Measurements from ENCODE around the gene SLC12A6. TPM values are rescaled to one million over a fixed set of nuclear protein-coding genes. Genes with fewer than 3 reads are reported as not detected.
A peak's percentile ranks its signal among the peaks of the same experiment; 100 is the strongest.

Gene SLC12A6
- polyA plus RNA-seq, 1 experiment = 19.1 TPM

GRCh38 chr15:34243226-34243625 is 94.4 kb downstream of the SLC12A6 start:
- DNase-seq (ENCODE audit: low read depth, low spot score) = no peak
- H3K27me3 ChIP-seq (ENCODE audit: control insufficient read depth, insufficient read depth, low read length) = no peaks in the 10 kb centered on the region
- ChIA-PET CTCF (interaction anchor here (0.6 to 1.3 kb wide), 3 partner anchors 10 to 124 kb away, joined by 3 to 6 read pairs (median 3); partner anchors contain the start of gene LPCAT4), POLR2A (no interaction called here)
- TF ChIP-seq CTCF (IDR thresholded peaks at IDR 0.05; ENCODE audit: low read depth, low read length) = no peak
- H3K4me3 ChIP-seq (ENCODE audit: low read depth, low read length) = no peak overlapping the region
- H3K9me3 ChIP-seq (ENCODE audit: control insufficient read depth, insufficient read depth, low read length) = no peaks in the 10 kb centered on the region
- no peak overlapping the region for H3K27ac ChIP-seq (ENCODE audit: low read depth, low read length)

DNA sequence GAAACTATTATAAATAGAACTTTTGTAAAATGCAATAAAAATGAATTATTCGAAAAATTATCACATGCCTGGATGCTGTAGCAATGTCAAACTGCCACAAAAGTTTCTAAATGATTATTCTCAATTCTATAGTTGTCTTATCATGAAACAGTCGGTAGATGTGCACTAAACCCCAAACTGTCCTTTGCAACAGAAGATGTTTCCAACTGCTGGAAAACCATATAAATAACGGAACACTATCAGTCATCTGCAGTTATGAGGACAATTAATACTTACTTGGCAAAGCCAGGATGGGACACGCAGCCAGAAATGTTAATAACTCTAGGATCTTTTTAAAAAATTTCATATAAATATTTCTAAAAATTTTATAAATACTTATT is 95.3 kb downstream of the SLC12A6 start:
- Histone ChIP-seq H3K27me3 (ENCODE audit: control insufficient read depth, insufficient read depth, low read length) (no peaks in the 10 kb centered on the region), H3K4me3 (ENCODE audit: low read depth, low read length) (no peak overlapping the region), H3K27ac (ENCODE audit: low read depth, low read length) (no peak overlapping the region), H3K9me3 (ENCODE audit: control insufficient read depth, insufficient read depth, low read length) (no peaks in the 10 kb centered on the region)
- no peak for DNase-seq (ENCODE audit: low read depth, low spot score)
- no peak for TF ChIP-seq CTCF (IDR thresholded peaks at IDR 0.05; ENCODE audit: low read depth, low read length)
- ChIA-PET CTCF (interaction anchor here (0.8 to 2.2 kb wide), 11 partner anchors 9 to 346 kb away, joined by 3 to 26 read pairs (median 7); partner anchors contain the start of genes LPCAT4, NOP10 and NUTM1), POLR2A (no interaction called here)

- Histone ChIP-seq H3K4me3 (ENCODE audit: low read depth, low read length) (no peak overlapping the region), H3K27ac (ENCODE audit: low read depth, low read length) (no peak overlapping the region), H3K27me3 (ENCODE audit: control insufficient read depth, insufficient read depth, low read length) (no peaks in the 10 kb centered on the region), H3K9me3 (ENCODE audit: control insufficient read depth, insufficient read depth, low read length) (no peaks in the 10 kb centered on the region)
- ChIA-PET CTCF (interaction anchor here (0.5 to 2.2 kb wide), 31 partner anchors 9 to 346 kb away, joined by 3 to 26 read pairs (median 4); partner anchors contain the start of genes LPCAT4, NOP10, NUTM1 and SLC12A6), POLR2A (no interaction called here)
- peak; percentile 73 for TF ChIP-seq CTCF (IDR thresholded peaks at IDR 0.05; ENCODE audit: low read depth, low read length)
- no peak for DNase-seq (ENCODE audit: low read depth, low spot score)
Observed at GRCh38 chr15:34241376-34242330, 95.9 kb downstream of the SLC12A6 start.

DNA sequence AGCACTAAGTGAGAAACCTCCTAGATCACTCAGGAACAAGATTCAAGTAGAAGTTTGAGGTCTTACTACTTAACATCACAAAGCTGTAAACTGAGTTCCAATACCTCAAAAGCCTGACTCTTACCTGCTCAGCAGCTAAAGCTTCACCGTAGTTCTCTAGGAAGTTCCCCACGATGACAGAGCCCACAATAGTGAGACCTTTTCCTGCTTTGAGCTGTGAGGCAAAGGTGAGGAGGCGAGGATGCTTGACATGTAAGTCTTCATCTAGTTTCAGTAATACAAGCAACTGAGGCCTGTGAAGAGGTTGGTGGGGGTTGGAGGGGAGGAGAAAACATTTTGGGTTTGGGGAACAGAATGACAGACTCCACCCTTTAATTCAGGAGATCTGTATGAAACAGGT is 97.0 kb downstream of the SLC12A6 start:
- TF ChIP-seq CTCF (IDR thresholded peaks at IDR 0.05; ENCODE audit: low read depth, low read length) = no peak
- no peaks in the 10 kb centered on the region for H3K9me3 ChIP-seq (ENCODE audit: control insufficient read depth, insufficient read depth, low read length)
- CTCF ChIA-PET = interaction anchor here (0.7 to 2.2 kb wide), 10 partner anchors 18 to 347 kb away, joined by 3 to 26 read pairs (median 4); partner anchors contain the start of genes LPCAT4, NOP10, NUTM1 and SLC12A6
- no peak overlapping the region for H3K4me3 ChIP-seq (ENCODE audit: low read depth, low read length)
- DNase-seq (ENCODE audit: low read depth, low spot score) = no peak
- H3K27ac ChIP-seq (ENCODE audit: low read depth, low read length) = no peak overlapping the region
- H3K27me3 ChIP-seq (ENCODE audit: control insufficient read depth, insufficient read depth, low read length) = no peaks in the 10 kb centered on the region
- POLR2A ChIA-PET = interaction anchor here (1.1 kb wide), 1 partner anchor 102 kb away, joined by 4 read pairs; the partner anchor contains the start of genes NOP10 and NUTM1

Data from AG04450 (cell line).